Small intestine (tissue), 7 donors: ENCODE measurements around the gene PAK5. TPM values are rescaled to one million over a fixed set of nuclear protein-coding genes. Genes with fewer than 3 reads are reported as not detected.

Source experiments
- DNase-seq, 2 donors: peaks; one replicate each; pipeline versions ENCODE4 v3.0.0 to v3.0.0-alpha.2; 2013
- FAIRE-seq: peaks from 2 replicates; lab custom pipeline; 2012; peaks lifted over from hg19 to GRCh38; lab: Jason Lieb, UNC
- H3K27ac ChIP-seq, 3 donors: one replicate each; pipeline ENCODE4 v1.5.1; 2013; ENCODE audit warnings: low read length in 2 of 3, mild to moderate bottlenecking in 2 of 3, control low read depth in 1 of 3, inconsistent platforms in 1 of 3, low read depth in 1 of 3, moderate library complexity in 1 of 3
- H3K27me3 ChIP-seq, 3 donors: one replicate each; pipeline ENCODE4 v1.6.1; 2013; ENCODE audit warnings: low read length in 3 of 3, inconsistent platforms in 1 of 3; ENCODE audit not compliant: control insufficient read depth in 3 of 3, insufficient read depth in 3 of 3
- H3K36me3 ChIP-seq, 3 donors: one replicate each; pipeline ENCODE4 v1.6.1; 2013; ENCODE audit warnings: low read length in 3 of 3, inconsistent platforms in 1 of 3, low read depth in 1 of 3, mild to moderate bottlenecking in 1 of 3, moderate library complexity in 1 of 3; ENCODE audit not compliant: control insufficient read depth in 3 of 3, insufficient read depth in 2 of 3
- H3K4me1 ChIP-seq, 3 donors: one replicate each; pipeline ENCODE4 v1.6.1; 2013; ENCODE audit warnings: low read length in 2 of 3, inconsistent platforms in 1 of 3, low read depth in 1 of 3, mild to moderate bottlenecking in 1 of 3, moderate library complexity in 1 of 3; ENCODE audit not compliant: control insufficient read depth in 3 of 3, insufficient read depth in 2 of 3
- H3K4me3 ChIP-seq, 3 donors: one replicate each; pipeline ENCODE4 v1.5.1; 2013; ENCODE audit warnings: low read length in 3 of 3, control low read depth in 1 of 3, inconsistent platforms in 1 of 3, low read depth in 1 of 3, mild to moderate bottlenecking in 1 of 3, moderate library complexity in 1 of 3
- H3K9me3 ChIP-seq, 2 donors: one replicate each; pipeline ENCODE4 v1.6.1; 2013; ENCODE audit warnings: low read depth in 1 of 2, low read length in 1 of 2; ENCODE audit not compliant: control insufficient read depth in 2 of 2, insufficient read depth in 1 of 2
- WGBS, 3 donors: extraction: QIAGEN DNeasy Blood & Tissue Kit; methylation state at CpG; one replicate each; pipeline ENCODE4 v1.1.7; 2013; 5-methylcytosine and 5-hydroxymethylcytosine counted together
- polyA plus RNA-seq, 4 donors: library from polyadenylated mRNA; stranded (reverse) in 3 of 4; unstranded in 1 of 4; fragments of 200-250 nt in 3 of 4; fragments of 120-200 nt in 1 of 4; gene quantifications; one replicate each; pipeline versions ENCODE4 v1.2.1 to v1.2.3, GENCODE V29; 2013
- donor health status: healthy with polysubstance abuse.
- donor health status: control.
- donor health status: control.
- donor health status: Bipolar disorder and iron deficiency.
- donor health status: healthy.

PAK5 gene
- polyA plus RNA-seq, 4 donors, result 0.10 to 0.27 TPM; not detected in 2

DNA sequence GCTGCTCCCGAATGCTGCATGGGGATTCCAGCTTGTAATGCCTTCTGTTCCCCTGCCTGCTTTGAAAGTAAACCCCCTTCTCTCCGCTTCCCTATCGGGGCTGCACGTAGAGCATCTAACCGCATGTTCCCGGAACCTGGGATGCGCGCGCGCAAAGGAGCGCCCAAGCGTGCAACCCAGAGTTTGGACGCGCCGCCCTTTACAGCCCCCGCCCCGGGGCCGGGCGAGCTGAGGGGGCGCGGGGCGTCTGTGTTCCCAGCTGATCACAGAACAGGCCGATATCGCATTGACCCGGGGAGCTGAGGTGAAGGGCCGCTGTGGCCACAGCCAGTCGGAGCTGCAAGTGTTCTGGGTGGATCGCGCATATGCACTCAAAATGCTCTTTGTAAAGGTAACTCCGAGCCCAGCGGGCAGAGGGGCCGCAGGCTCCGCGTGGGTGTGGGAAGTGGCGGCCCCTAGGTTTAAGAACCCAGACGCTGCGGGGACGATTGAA lies 323.1 kb downstream of the PAK5 start:
- Histone ChIP-seq H3K27ac (no peak overlapping the region), H3K4me3 (peak overlapping the region in 1 of 3 donors; percentile 1), H3K4me1 (peaks cover 0 to 6% (median 0%) of the 10 kb centered on the region in 3 donors), H3K36me3 (no peaks in the 10 kb centered on the region), H3K9me3 (no peaks in the 10 kb centered on the region), H3K27me3 (peaks cover 9 to 66% (median 26%) of the 10 kb centered on the region in 3 donors)
- WGBS, 3 donors, result 3 to 8% (median 6%) methylated on average over 38 of the region's 38 CpGs
- FAIRE-seq (no peak), DNase-seq (no peak)

DNA sequence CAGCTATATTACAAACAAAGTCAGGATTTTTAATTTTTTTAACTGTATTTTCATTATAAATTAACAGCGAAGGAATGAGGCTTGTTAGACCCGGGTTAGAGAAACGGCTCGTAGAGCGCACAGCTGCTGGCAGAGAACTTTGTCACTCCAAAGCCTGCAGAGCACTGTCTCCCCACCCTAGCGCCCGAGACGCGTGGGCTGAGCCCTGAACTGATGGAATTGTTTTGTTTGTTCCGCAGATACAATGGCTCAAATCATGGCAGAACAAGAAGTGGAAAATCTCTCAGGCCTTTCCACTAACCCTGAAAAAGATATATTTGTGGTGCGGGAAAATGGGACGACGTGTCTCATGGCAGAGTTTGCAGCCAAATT lies 323.7 kb downstream of the PAK5 start:
- no peak overlapping the region for H3K27ac ChIP-seq
- WGBS, 3 donors, result 5 to 11% (median 10%) methylated on average over 13 of the region's 13 CpGs
- no peak overlapping the region for H3K4me3 ChIP-seq
- H3K36me3 ChIP-seq, result no peaks in the 10 kb centered on the region
- no peaks in the 10 kb centered on the region for H3K9me3 ChIP-seq
- peaks cover 9 to 64% (median 26%) of the 10 kb centered on the region in 3 donors for H3K27me3 ChIP-seq
- DNase-seq (no peak), FAIRE-seq (no peak)
- peaks cover 0 to 6% (median 0%) of the 10 kb centered on the region in 3 donors for H3K4me1 ChIP-seq

DNA sequence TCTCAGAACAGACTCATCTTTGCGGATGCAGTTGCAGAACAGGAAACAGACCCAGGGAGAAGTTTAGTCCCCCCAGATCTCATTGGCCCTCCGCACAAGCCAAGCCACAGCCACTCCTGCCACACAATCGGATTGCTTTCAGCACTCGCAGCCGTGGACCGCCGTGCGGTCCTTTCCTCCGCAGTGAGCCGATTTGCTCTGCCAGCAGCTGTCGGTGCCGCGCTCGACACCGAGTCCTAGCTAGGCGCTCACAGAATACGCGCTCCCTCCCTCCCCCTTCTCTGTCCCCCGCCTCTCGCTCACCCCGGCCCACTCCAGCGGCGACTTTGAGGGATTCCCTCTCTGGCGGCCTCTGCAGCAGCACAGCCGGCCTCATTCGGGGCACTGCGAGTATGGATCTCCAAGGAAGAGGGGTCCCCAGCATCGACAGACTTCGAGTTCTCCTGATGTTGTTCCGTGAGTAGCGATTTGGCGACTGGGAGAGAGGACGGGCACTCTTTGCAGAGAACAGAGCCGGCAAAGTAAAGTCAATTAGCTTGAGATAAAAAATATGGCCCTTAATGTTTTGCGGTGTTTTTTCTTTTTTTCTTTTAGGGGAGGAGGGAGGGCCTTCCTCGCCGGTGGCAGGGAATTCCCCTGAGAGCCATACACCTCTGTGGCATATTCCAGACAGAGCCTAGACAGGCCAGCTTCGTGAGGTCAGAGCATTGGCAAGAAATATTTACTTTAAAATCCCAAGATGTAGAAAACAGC lies 324.2 kb downstream of the PAK5 start, which contains the start of gene LAMP5:
TSS of gene LAMP5 (plus strand) at position 130 of the 753 bp plus-strand sequence. CDS start at position 393, 263 bp downstream.
- H3K27ac ChIP-seq, result no peak within 1 kb of the TSS
- H3K27me3 ChIP-seq, result peaks cover 9 to 65% (median 26%) of the 10 kb centered on the region in 3 donors
- H3K36me3 ChIP-seq, result no peaks in the 10 kb centered on the region
- 1 to 6% (median 3%) methylated on average over 38 of the region's 38 CpGs for WGBS, 3 donors
- peak in 1 of 2 donors; percentile 34 for DNase-seq
- H3K4me3 ChIP-seq, result no peak within 1 kb of the TSS
- FAIRE-seq, result no peak
- H3K9me3 ChIP-seq, result no peaks in the 10 kb centered on the region
- peaks cover 0 to 6% (median 0%) of the 10 kb centered on the region in 3 donors for H3K4me1 ChIP-seq

DNA sequence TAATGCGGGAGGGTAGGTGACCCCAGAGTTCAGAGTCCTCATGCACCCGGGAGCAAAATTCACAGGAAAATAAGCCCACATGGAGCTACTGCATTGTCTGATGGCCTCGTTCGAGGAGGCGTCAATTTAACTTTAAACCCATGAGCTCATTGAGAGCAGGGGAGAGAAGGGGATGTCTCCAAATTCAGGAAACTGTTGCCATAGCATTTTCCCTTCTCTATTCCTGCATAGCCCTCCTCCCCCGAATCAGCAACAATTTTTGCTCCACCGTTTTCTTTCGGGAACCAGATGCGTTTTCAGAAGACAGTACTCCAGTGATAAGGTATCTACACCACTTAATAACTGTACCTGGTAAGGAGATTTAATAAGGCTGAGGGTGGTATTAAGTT lies 324.8 kb downstream of the PAK5 start:
- Histone ChIP-seq H3K27me3 (peaks cover 9 to 70% (median 26%) of the 10 kb centered on the region in 3 donors), H3K4me1 (peaks cover 0 to 6% (median 0%) of the 10 kb centered on the region in 3 donors), H3K36me3 (no peaks in the 10 kb centered on the region), H3K27ac (no peak overlapping the region), H3K4me3 (no peak overlapping the region), H3K9me3 (no peaks in the 10 kb centered on the region)
- DNase-seq, result no peak
- 3 to 6% (median 5%) methylated on average over 9 of the region's 9 CpGs for WGBS, 3 donors
- FAIRE-seq, result no peak

DNA sequence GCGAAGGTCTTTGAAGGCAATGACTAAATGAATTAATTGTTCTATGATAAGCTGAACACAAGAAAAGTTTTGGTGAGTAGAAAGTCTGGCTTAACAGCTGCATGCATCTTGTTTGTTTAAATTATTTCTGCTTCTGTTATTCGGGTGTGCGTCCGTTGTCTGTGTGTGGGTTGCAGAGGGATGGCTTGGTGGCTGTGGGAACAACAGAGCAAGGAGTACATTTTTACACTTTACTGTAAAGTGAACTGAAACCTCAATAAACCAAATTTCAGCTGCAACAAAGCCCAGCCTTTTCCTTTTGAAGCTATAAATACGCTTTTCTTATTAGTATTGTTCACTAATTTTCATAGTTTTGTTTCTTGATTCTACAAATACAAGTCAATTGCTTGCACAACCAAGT lies 328.0 kb downstream of the PAK5 start:
- WGBS, 3 donors, result 48 to 59% (median 53%) methylated on average over 5 of the region's 5 CpGs
- FAIRE-seq, result no peak
- Histone ChIP-seq H3K27ac (no peak overlapping the region), H3K27me3 (peaks cover 5 to 72% (median 34%) of the 10 kb centered on the region in 3 donors), H3K4me1 (peaks cover 0 to 3% (median 0%) of the 10 kb centered on the region in 3 donors), H3K9me3 (no peaks in the 10 kb centered on the region), H3K4me3 (no peak overlapping the region), H3K36me3 (no peaks in the 10 kb centered on the region)
- no peak for DNase-seq

DNA sequence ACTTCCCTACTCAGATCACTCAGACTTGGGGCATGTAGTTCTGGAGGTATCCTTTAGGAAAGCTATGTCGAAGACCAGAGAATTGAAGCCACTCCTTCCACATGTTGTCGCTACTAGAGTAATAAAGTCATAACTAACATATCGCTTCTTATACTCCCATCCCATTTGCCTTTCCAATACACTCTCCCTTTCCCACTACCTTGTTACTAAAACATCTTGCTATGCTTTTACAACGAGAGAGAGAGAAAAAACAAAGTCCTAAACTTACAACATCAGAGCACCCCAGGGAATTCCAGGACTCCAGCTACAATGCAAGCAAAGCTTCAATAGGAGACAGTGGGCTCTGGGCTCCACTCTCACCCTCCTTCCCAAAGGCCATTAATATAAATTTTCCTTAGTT lies 329.6 kb downstream of the PAK5 start:
- no peaks in the 10 kb centered on the region for H3K9me3 ChIP-seq
- FAIRE-seq (no peak), DNase-seq (no peak)
- H3K4me3 ChIP-seq, result no peak overlapping the region
- no peak overlapping the region for H3K27ac ChIP-seq
- H3K27me3 ChIP-seq, result peaks cover 0 to 69% (median 29%) of the 10 kb centered on the region in 3 donors
- WGBS, 3 donors, result 20 to 28% (median 21%) methylated on average over 4 of the region's 4 CpGs
- no peaks in the 10 kb centered on the region for H3K4me1 ChIP-seq
- H3K36me3 ChIP-seq, result no peaks in the 10 kb centered on the region

DNA sequence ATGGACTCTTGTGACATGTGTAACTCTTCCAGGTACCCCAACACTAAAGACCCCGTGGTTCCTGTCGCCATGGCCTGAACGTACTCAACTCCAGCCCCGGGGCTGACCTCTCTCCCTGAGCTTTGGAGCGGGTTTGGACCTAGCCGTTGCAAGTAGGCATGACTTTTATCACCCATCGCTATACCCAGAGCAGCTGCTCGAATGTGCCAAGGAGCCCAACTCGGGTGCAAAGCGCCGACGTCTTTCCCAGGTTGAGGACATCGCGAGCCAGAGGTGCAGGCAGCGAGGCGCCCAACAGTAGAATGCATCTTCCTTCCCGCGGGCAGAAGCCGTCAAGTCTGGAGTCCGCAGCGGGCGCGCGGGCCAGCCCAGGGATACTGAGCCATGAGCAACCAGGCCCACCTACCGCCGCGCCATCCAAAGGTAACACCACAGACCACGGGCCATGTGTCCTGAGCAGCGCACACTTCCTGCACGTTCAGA lies 330.1 kb downstream of the PAK5 start:
- WGBS, 3 donors, result 7 to 10% (median 9%) methylated on average over 30 of the region's 30 CpGs
- Histone ChIP-seq H3K9me3 (no peaks in the 10 kb centered on the region), H3K27ac (no peak overlapping the region), H3K4me3 (no peak overlapping the region), H3K27me3 (peaks cover 0 to 69% (median 29%) of the 10 kb centered on the region in 3 donors), H3K4me1 (no peaks in the 10 kb centered on the region), H3K36me3 (no peaks in the 10 kb centered on the region)
- DNase-seq (no peak), FAIRE-seq (no peak)

DNA sequence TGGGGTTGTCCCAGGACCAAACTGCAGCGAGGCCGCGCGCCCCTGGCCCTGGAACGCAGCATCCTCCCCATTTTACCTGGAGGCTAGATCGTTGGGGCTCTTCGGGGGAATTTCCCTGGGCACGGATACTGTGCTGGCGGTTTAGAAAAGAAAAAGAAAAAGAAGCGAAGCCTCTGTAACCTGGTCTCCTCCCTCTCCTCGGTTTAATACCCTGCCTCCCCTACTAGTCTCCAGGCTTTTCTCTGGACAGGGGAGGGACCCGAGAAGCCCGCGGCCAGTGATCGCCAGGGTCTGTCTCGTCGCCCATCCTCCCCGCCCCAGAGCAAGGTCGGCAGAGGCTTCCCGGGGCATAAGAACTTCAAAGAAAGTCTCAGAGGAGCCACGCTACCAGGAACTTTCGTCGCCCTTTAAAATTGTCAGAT lies 330.6 kb downstream of the PAK5 start:
- FAIRE-seq (no peak), DNase-seq (no peak)
- Histone ChIP-seq H3K27me3 (peaks cover 0 to 70% (median 29%) of the 10 kb centered on the region in 3 donors), H3K4me3 (no peak overlapping the region), H3K27ac (no peak overlapping the region), H3K36me3 (no peaks in the 10 kb centered on the region), H3K4me1 (no peaks in the 10 kb centered on the region), H3K9me3 (no peaks in the 10 kb centered on the region)
- WGBS, 3 donors, result 5 to 13% (median 10%) methylated on average over 23 of the region's 23 CpGs
